RWPE1 (cell line): Measurements from ENCODE around the gene PROM2.
A peak's percentile ranks its signal among the peaks of the same experiment; 100 is the strongest.

Experiments used
- CTCF ChIA-PET: fragments of 350-600 bp; sonication (Branson Sonifier 250); formaldehyde crosslinking; extraction: SDS; loops from one replicate; lab custom pipeline; 2021; lab: Yijun Ruan, JAX
- POLR2A ChIA-PET: fragments of 400-600 bp; formaldehyde crosslinking; extraction: SDS; loops from one replicate; lab custom pipeline; 2020; ENCODE audit warnings: antibody characterized with exemption; ENCODE audit not compliant: low non-redundant PET; lab: Yijun Ruan, JAX
- DNase-seq: peaks from one replicate; pipeline ENCODE4 v3.0.0; 2012; ENCODE audit warnings: low spot score
- H3K27ac ChIP-seq: fragments of 450-650 bp; 2 replicates; pipeline ENCODE4 v1.5.1; 2017
- CTCF ChIP-seq: fragments of 450-650 bp; conservative IDR thresholded peaks from 2 replicates; pipeline ENCODE4 v1.5.1; 2017; ENCODE audit warnings: low read depth, mild to moderate bottlenecking

The PROM2 gene

GRCh38 chr2:95314964-95315611 is 40.8 kb downstream of the PROM2 start:
- peak overlapping the region; percentile 57 for H3K27ac ChIP-seq
- ChIA-PET CTCF (interaction anchor here (0.6 to 5.0 kb wide), 7 partner anchors 30 to 121 kb away, joined by 3 to 62 read pairs (median 3); no protein-coding TSS in a partner anchor), POLR2A (interaction anchor here (0.7 kb wide), 1 partner anchor 84 kb away, joined by 3 read pairs; no protein-coding TSS in a partner anchor)
- TF ChIP-seq CTCF = peak; percentile 53
- DNase-seq = peak; percentile 76

- H3K27ac ChIP-seq = peak overlapping the region; percentile 57
- CTCF ChIA-PET = interaction anchor here (0.7 to 5.0 kb wide), 5 partner anchors 30 to 90 kb away, joined by 3 to 62 read pairs (median 5); no protein-coding TSS in a partner anchor
- TF ChIP-seq CTCF = no peak
- POLR2A ChIA-PET = no interaction called here
- DNase-seq = peak; percentile 84
These were observed 41.7 kb downstream of the PROM2 start for GRCh38 chr2:95315801-95316411.

- no peak for DNase-seq
- TF ChIP-seq CTCF = no peak
- POLR2A ChIA-PET = no interaction called here
- H3K27ac ChIP-seq = peak overlapping the region; percentile 57
- CTCF ChIA-PET = interaction anchor here (0.6 to 5.0 kb wide), 4 partner anchors 28 to 85 kb away, joined by 3 to 62 read pairs (median 3); no protein-coding TSS in a partner anchor
These were observed 42.3 kb downstream of the PROM2 start for GRCh38 chr2:95316466-95317122.

- no peak for TF ChIP-seq CTCF
- no peak for DNase-seq
- ChIA-PET CTCF (interaction anchor here (0.6 to 5.0 kb wide), 3 partner anchors 28 to 86 kb away, joined by 3 to 62 read pairs (median 3); no protein-coding TSS in a partner anchor), POLR2A (no interaction called here)
- peak overlapping the region; percentile 57 for H3K27ac ChIP-seq
These were observed 42.9 kb downstream of the PROM2 start for GRCh38 chr2:95317123-95317500.

GRCh38 chr2:95317665-95318425 is 43.6 kb downstream of the PROM2 start:
- TF ChIP-seq CTCF = no peak

More at GRCh38 chr2:95317665-95318425, 43.6 kb downstream of the PROM2 start:
- no peak for DNase-seq
- ChIA-PET CTCF (interaction anchor here (1.1 to 5.0 kb wide), 2 partner anchors 27 to 86 kb away, joined by 3 to 62 read pairs; no protein-coding TSS in a partner anchor), POLR2A (no interaction called here)
- no peak overlapping the region for H3K27ac ChIP-seq
